ENCODE data around the gene ZNF710. TPM values are rescaled to one million over a fixed set of nuclear protein-coding genes. Genes with fewer than 3 reads are reported as not detected.

The ZNF710 gene
- total RNA-seq, 1 donor from 2014 or later = 31.4 TPM

GRCh38 chr15:90049666-90050604 is 48.8 kb downstream of the ZNF710 start:
- no peak for DNase-seq (ENCODE audit: low spot score)
- Mint-ChIP-seq H3K4me3 (ENCODE audit: low read depth) (no peak overlapping the region), H3K4me1 (ENCODE audit: low read depth) (peaks cover 14% of the 10 kb centered on the region), H3K36me3 (ENCODE audit: low read depth) (no peaks in the 10 kb centered on the region), H3K9me3 (no peaks in the 10 kb centered on the region), H3K27ac (no peak overlapping the region), H3K27me3 (ENCODE audit: low read depth) (no peaks in the 10 kb centered on the region)
- intact Hi-C loops (cut with micrococcal nuclease) = no loop called here

GRCh38 chr15:90051874-90052273 is 50.8 kb downstream of the ZNF710 start:
- peaks cover 6% of the 10 kb centered on the region for H3K4me1 Mint-ChIP-seq (ENCODE audit: low read depth)
- H3K4me3 Mint-ChIP-seq (ENCODE audit: low read depth) = no peak overlapping the region
- H3K9me3 Mint-ChIP-seq = no peaks in the 10 kb centered on the region
- H3K36me3 Mint-ChIP-seq (ENCODE audit: low read depth) = no peaks in the 10 kb centered on the region
- intact Hi-C loops (cut with micrococcal nuclease) = no loop called here
- DNase-seq (ENCODE audit: low spot score) = no peak
- no peak overlapping the region for H3K27ac Mint-ChIP-seq
- no peaks in the 10 kb centered on the region for H3K27me3 Mint-ChIP-seq (ENCODE audit: low read depth)

GRCh38 chr15:90053685-90054466 is 52.8 kb downstream of the ZNF710 start:
- Mint-ChIP-seq H3K9me3 (no peaks in the 10 kb centered on the region), H3K4me3 (ENCODE audit: low read depth) (no peak overlapping the region), H3K36me3 (ENCODE audit: low read depth) (no peaks in the 10 kb centered on the region), H3K27me3 (ENCODE audit: low read depth) (no peaks in the 10 kb centered on the region), H3K27ac (no peak overlapping the region), H3K4me1 (ENCODE audit: low read depth) (peaks cover 18% of the 10 kb centered on the region)
- no peak for DNase-seq (ENCODE audit: low spot score)
- intact Hi-C loops (cut with micrococcal nuclease) = no loop called here

GRCh38 chr15:90054618-90055097 is 53.5 kb downstream of the ZNF710 start:
- no peaks in the 10 kb centered on the region for H3K27me3 Mint-ChIP-seq (ENCODE audit: low read depth)
- no peak for DNase-seq (ENCODE audit: low spot score)
- intact Hi-C loops (cut with micrococcal nuclease) = no loop called here
- no peak overlapping the region for H3K27ac Mint-ChIP-seq
- H3K4me1 Mint-ChIP-seq (ENCODE audit: low read depth) = peaks cover 25% of the 10 kb centered on the region
- no peak overlapping the region for H3K4me3 Mint-ChIP-seq (ENCODE audit: low read depth)
- H3K36me3 Mint-ChIP-seq (ENCODE audit: low read depth) = no peaks in the 10 kb centered on the region
- no peaks in the 10 kb centered on the region for H3K9me3 Mint-ChIP-seq

DNA sequence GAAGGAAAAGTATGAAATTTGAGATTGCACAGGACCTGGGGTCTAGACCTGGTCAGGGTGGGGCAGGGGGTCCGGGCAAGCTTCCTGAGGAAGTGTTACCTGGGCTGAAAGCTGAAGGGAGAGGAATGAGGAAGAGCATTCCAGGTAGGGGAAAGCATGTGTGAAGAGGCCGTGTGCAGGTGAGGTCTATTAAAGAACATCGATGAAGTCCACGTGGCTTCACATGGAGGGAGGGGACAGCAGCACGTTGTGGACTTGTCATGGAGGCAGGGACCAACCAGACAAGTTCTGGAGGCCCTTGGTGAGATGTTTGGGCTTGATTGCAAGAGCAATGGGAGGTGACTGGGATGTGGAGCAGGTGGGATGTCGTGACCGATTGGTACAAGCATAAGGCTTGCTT is 54.1 kb downstream of the ZNF710 start:
- Mint-ChIP-seq H3K36me3 (ENCODE audit: low read depth) (no peaks in the 10 kb centered on the region), H3K9me3 (no peaks in the 10 kb centered on the region), H3K27ac (no peak overlapping the region), H3K4me3 (ENCODE audit: low read depth) (no peak overlapping the region), H3K27me3 (ENCODE audit: low read depth) (no peaks in the 10 kb centered on the region), H3K4me1 (ENCODE audit: low read depth) (peaks cover 30% of the 10 kb centered on the region)
- intact Hi-C loops (cut with micrococcal nuclease) = no loop called here
- no peak for DNase-seq (ENCODE audit: low spot score)

GRCh38 chr15:90056529-90056928 is 55.4 kb downstream of the ZNF710 start:
- H3K4me3 Mint-ChIP-seq (ENCODE audit: low read depth) = no peak overlapping the region
- H3K4me1 Mint-ChIP-seq (ENCODE audit: low read depth) = peaks cover 37% of the 10 kb centered on the region
- DNase-seq (ENCODE audit: low spot score) = no peak
- intact Hi-C loops (cut with micrococcal nuclease) = no loop called here
- no peaks in the 10 kb centered on the region for H3K36me3 Mint-ChIP-seq (ENCODE audit: low read depth)
- H3K9me3 Mint-ChIP-seq = no peaks in the 10 kb centered on the region
- no peak overlapping the region for H3K27ac Mint-ChIP-seq
- H3K27me3 Mint-ChIP-seq (ENCODE audit: low read depth) = no peaks in the 10 kb centered on the region

GRCh38 chr15:90058308-90058707 is 57.2 kb downstream of the ZNF710 start:
- peaks cover 42% of the 10 kb centered on the region for H3K4me1 Mint-ChIP-seq (ENCODE audit: low read depth)
- no peaks in the 10 kb centered on the region for H3K9me3 Mint-ChIP-seq
- no peaks in the 10 kb centered on the region for H3K27me3 Mint-ChIP-seq (ENCODE audit: low read depth)
- H3K36me3 Mint-ChIP-seq (ENCODE audit: low read depth) = no peaks in the 10 kb centered on the region
- no peak overlapping the region for H3K4me3 Mint-ChIP-seq (ENCODE audit: low read depth)
- peak overlapping the region; percentile 69 for H3K27ac Mint-ChIP-seq
- DNase-seq (ENCODE audit: low spot score) = no peak
- intact Hi-C loops (cut with micrococcal nuclease) = loop anchor here (2.0 kb wide), 2 partner anchors 38 to 52 kb away; no protein-coding TSS in a partner anchor

- H3K36me3 Mint-ChIP-seq (ENCODE audit: low read depth) = no peaks in the 10 kb centered on the region
- H3K27me3 Mint-ChIP-seq (ENCODE audit: low read depth) = no peaks in the 10 kb centered on the region
- H3K4me1 Mint-ChIP-seq (ENCODE audit: low read depth) = peaks cover 44% of the 10 kb centered on the region
- no peak overlapping the region for H3K4me3 Mint-ChIP-seq (ENCODE audit: low read depth)
- no peak for DNase-seq (ENCODE audit: low spot score)
- no peaks in the 10 kb centered on the region for H3K9me3 Mint-ChIP-seq
- peak overlapping the region; percentile 78 for H3K27ac Mint-ChIP-seq
- intact Hi-C loops (cut with micrococcal nuclease) = loop anchor here (1.0 to 2.0 kb wide), 5 partner anchors 20 to 56 kb away; no protein-coding TSS in a partner anchor
Measured at GRCh38 chr15:90058775-90059174, 57.7 kb downstream of the ZNF710 start.

- H3K27ac Mint-ChIP-seq = peak overlapping the region; percentile 78
- H3K27me3 Mint-ChIP-seq (ENCODE audit: low read depth) = no peaks in the 10 kb centered on the region
Measured at GRCh38 chr15:90059208-90059985, 58.3 kb downstream of the ZNF710 start.

GRCh38 chr15:90060797-90061196 is 59.7 kb downstream of the ZNF710 start:
- H3K27ac Mint-ChIP-seq = no peak overlapping the region
- peaks cover 40% of the 10 kb centered on the region for H3K4me1 Mint-ChIP-seq (ENCODE audit: low read depth)
- H3K4me3 Mint-ChIP-seq (ENCODE audit: low read depth) = no peak overlapping the region

More at GRCh38 chr15:90059208-90059985, 58.3 kb downstream of the ZNF710 start:
- H3K4me3 Mint-ChIP-seq (ENCODE audit: low read depth) = no peak overlapping the region
- no peaks in the 10 kb centered on the region for H3K9me3 Mint-ChIP-seq
- peaks cover 42% of the 10 kb centered on the region for H3K4me1 Mint-ChIP-seq (ENCODE audit: low read depth)
- intact Hi-C loops (cut with micrococcal nuclease) = loop anchor here (1.0 to 2.0 kb wide), 5 partner anchors 21 to 57 kb away; no protein-coding TSS in a partner anchor
- no peaks in the 10 kb centered on the region for H3K36me3 Mint-ChIP-seq (ENCODE audit: low read depth)
- peak; percentile 67 for DNase-seq (ENCODE audit: low spot score)

GRCh38 chr15:90062023-90062442 is 60.9 kb downstream of the ZNF710 start:
- intact Hi-C loops (cut with micrococcal nuclease) = no loop called here
- Mint-ChIP-seq H3K27ac (peak overlapping the region; percentile 75), H3K9me3 (no peaks in the 10 kb centered on the region), H3K27me3 (ENCODE audit: low read depth) (no peaks in the 10 kb centered on the region), H3K36me3 (ENCODE audit: low read depth) (peaks cover 2% of the 10 kb centered on the region), H3K4me3 (ENCODE audit: low read depth) (no peak overlapping the region), H3K4me1 (ENCODE audit: low read depth) (peaks cover 38% of the 10 kb centered on the region)
- DNase-seq (ENCODE audit: low spot score) = no peak

More at GRCh38 chr15:90060797-90061196, 59.7 kb downstream of the ZNF710 start:
- intact Hi-C loops (cut with micrococcal nuclease) = no loop called here
- Mint-ChIP-seq H3K27me3 (ENCODE audit: low read depth) (no peaks in the 10 kb centered on the region), H3K9me3 (no peaks in the 10 kb centered on the region), H3K36me3 (ENCODE audit: low read depth) (peaks cover 2% of the 10 kb centered on the region)
- no peak for DNase-seq (ENCODE audit: low spot score)

DNA sequence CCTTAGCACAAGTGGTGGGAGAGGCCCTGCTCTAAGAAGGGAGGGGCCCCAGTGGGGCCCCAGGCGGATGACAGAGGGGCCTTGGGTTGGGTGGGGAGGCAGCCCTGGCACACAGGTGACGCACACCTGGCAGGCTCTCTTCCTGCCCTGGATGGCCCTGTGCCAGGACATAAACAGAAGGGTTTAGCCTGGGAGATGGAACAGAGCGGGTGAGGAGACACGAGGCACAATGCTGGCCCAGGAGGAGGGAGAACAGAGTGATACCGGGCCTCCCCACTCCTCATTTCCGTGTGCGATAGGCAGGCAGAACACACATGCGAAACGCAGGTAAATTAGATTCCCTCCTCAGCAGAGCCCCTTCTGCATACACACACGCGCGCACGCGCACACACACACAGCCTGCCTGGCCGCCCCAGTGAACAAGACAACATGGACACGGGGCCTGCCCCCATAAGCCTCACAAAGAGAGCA is 61.4 kb downstream of the ZNF710 start:
- intact Hi-C loops (cut with micrococcal nuclease) = no loop called here
- DNase-seq (ENCODE audit: low spot score) = no peak
- H3K4me3 Mint-ChIP-seq (ENCODE audit: low read depth) = no peak overlapping the region
- peaks cover 38% of the 10 kb centered on the region for H3K4me1 Mint-ChIP-seq (ENCODE audit: low read depth)
- no peaks in the 10 kb centered on the region for H3K9me3 Mint-ChIP-seq
- H3K27ac Mint-ChIP-seq = peak overlapping the region; percentile 75
- peaks cover 2% of the 10 kb centered on the region for H3K36me3 Mint-ChIP-seq (ENCODE audit: low read depth)
- no peaks in the 10 kb centered on the region for H3K27me3 Mint-ChIP-seq (ENCODE audit: low read depth)
